HCT116 (cell line): ENCODE measurements around the gene KCNQ1OT1. TPM values are rescaled to one million over a fixed set of nuclear protein-coding genes. Genes with fewer than 3 reads are reported as not detected.

Experiments
- ATAC-seq: fragments of 200-7000 bp; cut with Tn5 transposase; 2 replicates; pipeline ENCODE4 v1.9.1; 2020; ENCODE audit warnings: mild to moderate bottlenecking, moderate library complexity
- BruUV-seq: library from RNA; stranded (reverse); fragments of 400-500 nt; replicated peaks from 2 replicates; lab custom pipeline; 2021; lab: Mats Ljungman, UMichigan
- CTCF ChIA-PET: fragments of 300-600 bp; sonication (Branson Sonifier 250); formaldehyde crosslinking; loops from one replicate; lab custom pipeline; 2021; ENCODE audit warnings: antibody characterized with exemption; lab: Charles Lee
- POLR2A ChIA-PET: fragments of 300-600, 350-600 bp; sonication (Branson Sonifier 250); formaldehyde crosslinking; loops from one replicate; lab custom pipeline; 2021; ENCODE audit warnings: antibody characterized with exemption; lab: Charles Lee
- RAD21 ChIA-PET, 2 experiments: fragments of 300-600 bp; sonication (Branson Sonifier 250); formaldehyde crosslinking; loops; one replicate each; lab custom pipeline; 2023; ENCODE audit warnings: low total read pairs in 2 of 2; ENCODE audit not compliant: uncharacterized antibody in 2 of 2, unreplicated experiment in 2 of 2, low non-redundant PET in 1 of 2; lab: Charles Lee
- DNase-seq: peaks from one replicate; pipeline ENCODE4 v3.0.0-alpha.2; 2010; ENCODE audit warnings: low read depth, low spot score
- H2AFZ ChIP-seq: fragments of 200-600 bp; shearing (Covaris generic), sonication (generic); 2 replicates; pipeline ENCODE4 v1.6.1; 2017; ENCODE audit warnings: low read depth, mixed run types, mixed read lengths, antibody characterized with exemption, low read length; ENCODE audit not compliant: poor library complexity, severe bottlenecking
- H3K27ac ChIP-seq: 2 replicates; pipeline ENCODE4 v1.5.1; 2012; ENCODE audit warnings: low read depth, low read length
- H3K27me3 ChIP-seq: fragments of 200-600 bp; sonication (generic); 2 replicates; pipeline ENCODE4 v1.6.1; 2016; ENCODE audit warnings: mixed run types, low read length, mixed read lengths; ENCODE audit not compliant: insufficient read depth
- H3K36me3 ChIP-seq, 2 experiments: fragments of 200-500 bp in 1 of 2; fragments of 200-600 bp in 1 of 2; sonication (Bioruptor generic) in 1 of 2; sonication (generic) in 1 of 2; 2 replicates each; pipeline versions ENCODE4 v1.5.1 to v1.6.1; 2014 to 2016; ENCODE audit warnings: low read length in 2 of 2, inconsistent platforms in 1 of 2, mixed read lengths in 1 of 2, mixed run types in 1 of 2; ENCODE audit not compliant: insufficient read depth in 2 of 2, control insufficient read depth in 1 of 2
- H3K4me1 ChIP-seq, 2 experiments: fragments of 200-600 bp in 1 of 2; sonication (generic) in 1 of 2; 2 replicates each; pipeline versions ENCODE4 v1.5.1 to v1.6.1; 2012 to 2017; ENCODE audit warnings: low read length in 2 of 2, inconsistent platforms in 1 of 2, mild to moderate bottlenecking in 1 of 2, mixed read lengths in 1 of 2, mixed run types in 1 of 2, moderate library complexity in 1 of 2; ENCODE audit not compliant: insufficient read depth in 2 of 2, control insufficient read depth in 1 of 2
- H3K4me2 ChIP-seq: fragments of 200-600 bp; sonication (generic); 2 replicates; pipeline ENCODE4 v1.6.1; 2017; ENCODE audit warnings: mixed run types, low read length, mixed read lengths
- H3K4me3 ChIP-seq, 2 experiments: fragments of 200-600 bp in 1 of 2; sonication (generic) in 1 of 2; replicated peaks in 1 of 2; 2 replicates each; pipeline ENCODE4 v1.5.1; 2011 to 2016; ENCODE audit warnings: low read length in 2 of 2, control low read depth in 1 of 2, low read depth in 1 of 2, mild to moderate bottlenecking in 1 of 2, mixed read lengths in 1 of 2, mixed run types in 1 of 2
- H3K79me2 ChIP-seq: fragments of 200-600 bp; sonication (generic); 2 replicates; pipeline ENCODE4 v1.6.1; 2017; ENCODE audit warnings: mild to moderate bottlenecking, mixed run types, low read length, moderate library complexity, mixed read lengths; ENCODE audit not compliant: insufficient read depth
- H3K9ac ChIP-seq: fragments of 200-600 bp; sonication (generic); 2 replicates; pipeline ENCODE4 v1.6.1; 2016; ENCODE audit warnings: low read length, mixed read lengths
- H3K9me2 ChIP-seq: fragments of 200-600 bp; sonication (generic), shearing (Covaris generic); 2 replicates; pipeline ENCODE4 v1.6.1; 2017; ENCODE audit warnings: mixed run types, mild to moderate bottlenecking, moderate library complexity; ENCODE audit not compliant: insufficient read depth
- H3K9me3 ChIP-seq, 2 experiments: fragments of 200-500 bp in 1 of 2; fragments of 200-600 bp in 1 of 2; sonication (Bioruptor generic) in 1 of 2; sonication (generic) in 1 of 2; 2 replicates each; pipeline ENCODE4 v1.6.1; 2014 to 2017; ENCODE audit warnings: low read length in 2 of 2, mixed read lengths in 2 of 2, inconsistent platforms in 1 of 2, low read depth in 1 of 2, mild to moderate bottlenecking in 1 of 2, mixed run types in 1 of 2, moderate library complexity in 1 of 2; ENCODE audit not compliant: control insufficient read depth in 1 of 2, insufficient read depth in 1 of 2
- H4K20me1 ChIP-seq: fragments of 200-600 bp; sonication (generic), shearing (Covaris generic); 2 replicates; pipeline ENCODE4 v1.6.1; 2017; ENCODE audit warnings: mixed run types, mild to moderate bottlenecking, moderate library complexity; ENCODE audit not compliant: insufficient read depth
- ATF3 ChIP-seq: IDR thresholded peaks from 2 replicates; pipeline ENCODE4 v1.6.1; 2012
- CBX3 ChIP-seq: IDR thresholded peaks from 2 replicates; pipeline ENCODE4 v1.6.1; 2012; ENCODE audit warnings: low read depth
- CTCF ChIP-seq, 3 experiments: fragments of 200-600 bp in 1 of 3; sonication (generic) in 1 of 3; IDR thresholded peaks in 2 of 3; conservative IDR thresholded peaks in 1 of 3; 2 replicates each; pipeline ENCODE4 v1.5.1; 2012 to 2017; ENCODE audit warnings: low read depth in 2 of 3, low read length in 2 of 3, antibody characterized with exemption in 1 of 3, borderline replicate concordance in 1 of 3, control low read depth in 1 of 3, mild to moderate bottlenecking in 1 of 3, mixed read lengths in 1 of 3, mixed run types in 1 of 3, moderate library complexity in 1 of 3; ENCODE audit not compliant: insufficient read depth in 1 of 3
- EGR1 ChIP-seq: IDR thresholded peaks from 2 replicates; pipeline ENCODE4 v1.6.1; 2012; ENCODE audit warnings: low read depth
- ELF1 ChIP-seq: IDR thresholded peaks from 2 replicates; pipeline ENCODE4 v1.6.1; 2012; ENCODE audit warnings: low read depth, borderline replicate concordance
- POLR2A ChIP-seq: IDR thresholded peaks from 2 replicates; pipeline ENCODE4 v1.7.0; 2011; ENCODE audit warnings: borderline replicate concordance; ENCODE audit not compliant: insufficient read depth, insufficient read length; ENCODE audit errors: extremely low read depth
- POLR2AphosphoS5 ChIP-seq: IDR thresholded peaks from 2 replicates; pipeline ENCODE4 v1.6.1; 2011; ENCODE audit warnings: mild to moderate bottlenecking, low read depth, low read length, moderate library complexity
- RAD21 ChIP-seq: IDR thresholded peaks from 2 replicates; pipeline ENCODE4 v1.6.1; 2012; ENCODE audit warnings: low read depth, mild to moderate bottlenecking
- SRF ChIP-seq: IDR thresholded peaks from 2 replicates; pipeline ENCODE4 v1.6.1; 2012; ENCODE audit warnings: low read depth
- YY1 ChIP-seq: IDR thresholded peaks from 2 replicates; pipeline ENCODE4 v1.6.1; 2011; ENCODE audit warnings: low read length, low read depth, moderate library complexity, mild to moderate bottlenecking; ENCODE audit not compliant: insufficient replicate concordance; ENCODE audit errors: extremely low read depth
- ZBTB33 ChIP-seq: IDR thresholded peaks from 2 replicates; pipeline ENCODE4 v1.6.1; 2011; ENCODE audit warnings: mild to moderate bottlenecking, low read length, moderate library complexity; ENCODE audit not compliant: insufficient replicate concordance; ENCODE audit errors: extremely low read depth
- ZFX ChIP-seq: fragments of 450-650 bp; IDR thresholded peaks from 2 replicates; pipeline ENCODE4 v1.6.1; 2017
- ZNF274 ChIP-seq: fragments of 200-500 bp; sonication (Bioruptor generic); IDR thresholded peaks from 2 replicates; pipeline ENCODE4 v1.6.1; 2014; ENCODE audit warnings: mild to moderate bottlenecking, low read depth, low read length, inconsistent platforms
- intact Hi-C: fragments of 100-400 bp; cut with micrococcal nuclease; formaldehyde crosslinking; loops from 2 replicates; pipeline ENCODE4 v1.10.0; 2022
- total RNA-seq: library from RNA; stranded (reverse); gene quantifications from one replicate; pipeline ENCODE4 v1.2.1, GENCODE V29; 2021; ENCODE audit not compliant: unreplicated experiment
- TF ChIP-seq, protein P1 (sequence below): IDR thresholded peaks from 2 replicates; pipeline ENCODE4 v1.6.1; 2012

KCNQ1OT1 gene
- total RNA-seq, 1 experiment from 2014 or later = 1.1 TPM

GRCh38 chr11:2719831-2720590 is 20.2 kb upstream of the KCNQ1OT1 start:
- DNase-seq (no peak), ATAC-seq (no peak)
- no peaks in the 10 kb centered on the region for H3K27me3 ChIP-seq
- H3K79me2 ChIP-seq = no peaks in the 10 kb centered on the region
- H3K9ac ChIP-seq = no peak overlapping the region
- intact Hi-C loops = no loop called here
- H4K20me1 ChIP-seq = no peaks in the 10 kb centered on the region
- no peaks in the 10 kb centered on the region for H3K9me2 ChIP-seq
- BruUV-seq = no TSS peak
- no peaks in the 10 kb centered on the region for H3K36me3 ChIP-seq
- no peak overlapping the region for H2AFZ ChIP-seq
- TF ChIP-seq SRF = no peak
- TF ChIP-seq ELF1 = no peak
- no peak for TF ChIP-seq ZNF274
- TF ChIP-seq POLR2A = no peak
- TF ChIP-seq EGR1 = no peak
- TF ChIP-seq ATF3 = no peak
- no peak for TF ChIP-seq POLR2AphosphoS5
- no peak for TF ChIP-seq ZBTB33
- TF ChIP-seq, protein P1, sequence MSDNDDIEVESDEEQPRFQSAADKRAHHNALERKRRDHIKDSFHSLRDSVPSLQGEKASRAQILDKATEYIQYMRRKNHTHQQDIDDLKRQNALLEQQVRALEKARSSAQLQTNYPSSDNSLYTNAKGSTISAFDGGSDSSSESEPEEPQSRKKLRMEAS = no peak
- no peak for TF ChIP-seq RAD21
- no peak for TF ChIP-seq YY1
- TF ChIP-seq CTCF (IDR thresholded peaks at IDR 0.05 in 2 of 3, conservative IDR thresholded peaks at IDR 0.05 in 1 of 3; ENCODE audit: borderline replicate concordance in 1 of 3, insufficient read depth in 1 of 3, low read depth in 2 of 3, low read length in 2 of 3) = no peak
- no peak for TF ChIP-seq ZFX
- no peak for TF ChIP-seq CBX3
- TF ChIP-seq, all 23 proteins: peak for 0
- Histone ChIP-seq H3K4me3 (no peak overlapping the region), H3K4me2 (no peak overlapping the region), H3K9me3 (no peaks in the 10 kb centered on the region), H3K27ac (no peak overlapping the region), H3K4me1 (no peaks in the 10 kb centered on the region)
- ChIA-PET POLR2A (no interaction called here), CTCF (no interaction called here), RAD21 (no interaction called here)
